ENCODE results near the gene SPOCD1.

The SPOCD1 gene

GRCh38 chr1:31815752-31816500 is at the start of gene SPOCD1:
Gene SPOCD1, minus strand, starts transcription at chr1:31816022. Its CDS starts 689 bp downstream, at chr1:31815333.
- no peak for DNase-seq (ENCODE audit: low read depth, low spot score)

GRCh38 chr1:31862071-31862470 is 46.2 kb upstream of the SPOCD1 start:
- DNase-seq (ENCODE audit: low read depth, low spot score), result no peak

DNA sequence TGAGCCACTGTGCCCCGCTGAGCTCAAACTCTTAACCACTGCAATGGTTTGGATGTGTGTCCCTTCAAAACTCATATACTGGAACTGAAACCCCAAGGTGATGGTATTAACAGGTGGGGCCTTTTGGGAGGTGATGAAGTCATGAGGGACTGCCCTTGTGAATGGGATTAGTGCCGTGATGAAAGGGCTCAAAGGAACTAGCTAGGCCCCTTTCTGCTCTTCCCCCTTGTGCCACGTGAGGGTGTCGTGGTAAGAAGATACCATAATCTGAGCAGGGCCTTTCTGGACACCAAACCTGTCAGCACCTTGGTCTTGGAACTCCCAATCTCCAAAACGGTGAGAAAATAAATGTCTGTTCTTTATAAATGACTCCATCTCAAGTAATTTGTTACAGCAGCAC is 45.5 kb upstream of the SPOCD1 start:
- DNase-seq (ENCODE audit: low read depth, low spot score), result no peak

- no peak for DNase-seq (ENCODE audit: low read depth, low spot score)
These were observed 44.8 kb upstream of the SPOCD1 start for GRCh38 chr1:31860581-31860980.

DNA sequence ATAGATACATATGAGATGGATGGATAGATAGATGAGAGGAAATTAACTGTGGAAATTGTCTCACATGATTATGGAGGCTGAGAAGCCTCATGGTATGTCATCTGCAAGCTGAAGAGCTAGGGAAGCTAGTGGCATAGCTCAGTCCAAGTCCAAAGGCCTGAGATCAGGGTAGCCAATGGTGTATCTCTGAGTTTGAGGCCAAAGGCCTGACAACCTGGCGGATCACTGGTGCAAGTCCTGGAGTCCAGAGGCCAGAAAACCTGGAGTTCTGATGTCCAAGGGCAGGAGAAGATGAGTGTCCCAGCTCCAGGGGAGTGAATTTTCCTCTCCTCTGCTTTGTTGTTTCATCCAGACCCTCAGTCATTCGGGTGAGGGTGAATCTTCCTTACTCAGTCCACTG is 43.9 kb upstream of the SPOCD1 start:
- no peak for DNase-seq (ENCODE audit: low read depth, low spot score)

- no peak for DNase-seq (ENCODE audit: low read depth, low spot score)
These were observed 43.2 kb upstream of the SPOCD1 start for GRCh38 chr1:31859044-31859443.

GRCh38 chr1:31857863-31858262 is 42.0 kb upstream of the SPOCD1 start:
- no peak for DNase-seq (ENCODE audit: low read depth, low spot score)

- no peak for DNase-seq (ENCODE audit: low read depth, low spot score)
These were observed 40.3 kb upstream of the SPOCD1 start for GRCh38 chr1:31856140-31856539.

DNA sequence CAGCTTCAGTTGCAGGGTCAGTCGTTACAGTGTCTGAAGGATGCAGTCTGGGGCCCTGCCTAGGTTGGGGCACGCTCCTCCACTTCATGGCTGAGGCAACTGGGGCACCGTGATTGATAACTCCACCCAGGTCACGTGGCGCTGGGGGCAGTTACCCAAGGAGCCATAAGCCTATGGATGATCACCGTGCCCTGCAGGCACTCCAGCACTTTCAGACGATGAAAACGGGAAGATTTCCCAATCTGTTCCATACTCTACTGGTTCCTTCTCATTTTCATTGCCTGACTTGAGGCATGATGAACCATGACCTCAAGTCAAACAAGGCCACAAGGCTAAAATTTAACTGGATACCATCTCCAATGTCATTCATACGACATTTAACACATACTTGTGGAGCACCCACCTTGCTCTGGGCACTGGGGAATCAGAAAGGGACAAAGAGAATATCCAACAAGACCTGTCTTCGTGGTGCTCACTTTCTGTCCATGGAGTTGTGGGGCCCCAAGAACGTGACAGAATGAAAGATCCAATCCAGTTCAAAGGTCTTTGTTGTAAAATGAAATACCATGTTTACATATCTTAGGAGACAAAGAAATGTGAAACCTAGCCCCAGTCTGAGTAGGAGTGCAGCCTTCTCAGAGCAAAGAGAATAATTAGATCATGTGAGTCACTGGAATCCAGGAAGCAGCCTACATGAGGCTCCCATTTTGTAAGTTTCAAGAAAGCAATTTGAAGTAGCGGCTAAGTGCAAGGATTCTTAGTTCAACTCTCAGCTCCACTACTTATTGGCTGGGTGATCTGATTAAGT is 39.4 kb upstream of the SPOCD1 start:
- no peak for DNase-seq (ENCODE audit: low read depth, low spot score)

DNA sequence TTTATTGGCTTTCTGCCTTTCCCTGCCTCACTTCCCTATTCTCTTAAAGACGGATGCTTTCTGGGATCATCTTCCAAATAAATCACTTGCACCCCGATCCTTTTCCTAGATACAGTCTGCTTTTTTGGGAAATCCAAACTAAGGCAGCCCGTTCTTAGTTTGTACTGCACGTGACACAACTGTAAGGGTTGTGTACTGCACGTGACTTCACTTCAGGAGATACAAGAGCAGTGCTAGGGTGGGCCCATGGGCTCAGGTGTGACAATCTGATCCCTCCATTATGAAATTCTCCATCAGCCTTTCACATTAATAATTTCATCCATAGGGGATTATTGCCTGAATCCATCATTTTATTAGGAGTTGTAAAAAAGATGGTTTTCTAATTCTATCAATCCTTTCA is 33.8 kb upstream of the SPOCD1 start:
- no peak for DNase-seq (ENCODE audit: low read depth, low spot score)

DNA sequence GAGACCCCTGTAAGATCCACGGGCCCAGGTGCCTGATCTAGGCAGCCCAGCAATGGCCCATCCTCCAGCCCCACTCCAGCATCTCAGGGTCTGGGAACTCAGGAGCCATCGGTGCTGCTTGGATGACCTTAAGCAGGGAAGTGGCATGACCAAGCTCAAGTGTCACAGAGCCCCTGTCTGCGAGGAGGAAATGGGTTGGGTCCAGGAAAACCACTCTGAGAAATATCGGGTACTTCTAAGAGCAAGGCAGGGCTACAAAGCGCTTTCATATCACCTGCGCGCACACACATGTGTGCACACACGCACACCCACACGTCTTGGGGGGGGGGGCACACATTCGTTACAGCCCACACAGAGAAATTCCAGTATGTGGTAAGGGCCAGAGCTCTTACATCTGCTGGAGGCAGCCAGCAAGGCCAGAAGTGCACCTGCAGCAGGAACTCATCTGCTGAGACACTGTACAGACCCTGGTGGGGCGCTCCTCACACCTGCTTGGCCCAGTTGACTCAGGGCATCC is 32.6 kb upstream of the SPOCD1 start:
- DNase-seq (ENCODE audit: low read depth, low spot score), result no peak

DNA sequence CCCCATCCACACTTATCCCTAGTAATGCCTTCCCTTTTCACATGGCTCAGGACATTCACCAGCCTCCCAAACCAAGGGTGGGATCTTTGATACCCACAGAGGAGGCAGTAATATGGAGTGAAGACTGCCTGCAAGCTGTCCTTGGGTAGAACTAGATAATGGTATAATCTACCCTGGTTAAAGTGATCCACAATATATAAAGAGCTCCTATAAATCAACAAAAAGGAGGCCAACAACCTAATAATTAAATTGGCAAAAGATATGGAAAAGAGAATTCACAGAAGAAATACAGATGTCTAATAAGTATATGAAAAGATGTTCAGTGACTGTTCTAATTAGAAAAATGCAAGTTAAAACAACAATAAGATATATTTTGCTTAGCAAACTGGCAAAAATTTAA is 30.7 kb upstream of the SPOCD1 start:
- DNase-seq (ENCODE audit: low read depth, low spot score), result no peak

DNA sequence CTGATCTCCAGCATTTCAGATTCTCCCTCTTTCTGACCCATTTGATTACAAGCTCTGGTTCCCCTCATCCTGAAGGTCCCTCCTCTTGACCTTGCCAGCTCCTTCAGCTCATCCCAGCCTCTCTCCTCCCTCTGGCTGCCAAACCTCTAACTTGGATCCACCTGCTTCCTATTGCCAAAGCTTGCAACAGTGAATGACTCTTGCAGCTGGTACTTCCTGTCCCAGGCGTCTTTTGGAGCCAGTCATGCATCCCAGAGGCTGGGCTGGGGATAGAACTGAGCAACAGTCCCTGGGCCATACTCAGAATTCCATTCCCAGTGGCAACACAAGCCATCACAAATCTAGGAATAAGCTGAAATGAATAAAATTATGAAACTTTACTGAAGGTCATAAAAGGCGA is 27.7 kb upstream of the SPOCD1 start:
- no peak for DNase-seq (ENCODE audit: low read depth, low spot score)

GRCh38 chr1:31839662-31840343 is 24.0 kb upstream of the SPOCD1 start:
- DNase-seq (ENCODE audit: low read depth, low spot score), result no peak

DNA sequence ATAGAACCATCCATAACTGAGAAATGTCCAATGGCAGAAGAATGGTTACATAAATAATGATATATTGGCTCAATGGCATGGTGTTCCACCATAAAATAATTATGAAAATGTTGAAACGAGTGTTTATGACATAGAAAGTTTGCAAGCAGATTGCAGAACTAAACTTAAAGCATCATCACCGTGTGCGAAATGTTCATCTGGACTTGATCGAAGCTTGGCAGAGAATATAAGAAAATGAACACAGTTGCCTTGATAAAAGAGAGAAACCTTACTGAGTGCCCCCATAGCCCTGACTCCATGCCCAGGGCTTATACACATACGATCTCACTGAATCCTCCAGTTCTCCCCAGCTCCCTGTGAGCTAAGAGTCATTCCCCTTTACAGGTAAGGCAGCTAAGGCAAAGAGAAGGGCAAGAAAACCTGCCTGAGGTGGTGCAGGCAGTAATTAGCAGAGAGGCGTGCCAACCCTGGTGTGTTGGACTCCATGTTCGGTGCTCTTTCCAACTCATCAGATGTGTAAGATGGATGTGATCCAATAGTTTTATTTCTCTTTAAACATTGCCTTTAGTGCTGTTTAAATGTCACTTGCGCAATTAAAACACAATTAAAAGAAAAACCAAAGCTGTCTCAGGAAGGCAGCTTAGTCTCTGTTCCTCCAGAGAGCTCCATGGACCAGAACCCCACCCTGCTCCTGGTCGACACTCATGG is 21.8 kb upstream of the SPOCD1 start:
- DNase-seq (ENCODE audit: low read depth, low spot score), result no peak

DNA sequence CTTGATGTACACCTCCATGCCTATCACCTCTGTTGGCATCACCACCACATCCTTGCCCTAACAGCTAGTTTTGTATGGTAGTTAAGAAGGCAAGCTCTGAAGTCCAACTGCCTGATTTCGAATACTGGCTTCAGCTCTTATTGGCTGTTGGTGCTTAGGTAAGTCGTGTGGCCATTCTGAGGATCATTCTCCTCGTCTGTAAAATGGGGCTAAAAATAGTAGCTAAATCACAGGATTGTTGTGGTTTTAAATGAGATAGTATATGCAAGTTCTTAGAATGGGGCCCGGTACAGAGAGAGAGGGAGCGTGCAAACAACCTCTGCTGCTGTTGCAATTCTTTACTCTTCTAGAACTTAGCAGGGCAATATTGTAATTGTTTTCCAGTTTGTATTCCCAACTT is 20.8 kb upstream of the SPOCD1 start:
- no peak for DNase-seq (ENCODE audit: low read depth, low spot score)

DNA sequence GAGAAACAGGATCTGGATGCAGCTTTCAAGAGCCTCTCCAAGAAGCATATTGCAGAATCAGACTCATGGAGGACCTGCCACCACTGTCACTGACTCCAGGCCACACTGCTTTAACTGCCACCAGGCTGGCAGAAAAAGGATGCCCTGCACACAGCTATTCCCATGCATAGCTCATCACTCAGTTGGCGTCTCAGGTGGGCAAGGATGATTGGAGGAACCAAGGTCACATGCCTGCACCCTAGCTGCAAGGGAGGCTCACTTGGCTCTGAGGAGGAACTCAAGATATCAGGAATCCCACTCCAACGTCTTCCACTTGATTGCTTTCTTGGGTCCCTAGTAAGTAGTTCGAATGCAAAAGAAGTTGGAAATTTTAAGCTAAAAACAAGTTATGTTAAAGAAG is 19.6 kb upstream of the SPOCD1 start:
- DNase-seq (ENCODE audit: low read depth, low spot score), result no peak

GRCh38 chr1:31834501-31834900 is 18.7 kb upstream of the SPOCD1 start:
- no peak for DNase-seq (ENCODE audit: low read depth, low spot score)

DNA sequence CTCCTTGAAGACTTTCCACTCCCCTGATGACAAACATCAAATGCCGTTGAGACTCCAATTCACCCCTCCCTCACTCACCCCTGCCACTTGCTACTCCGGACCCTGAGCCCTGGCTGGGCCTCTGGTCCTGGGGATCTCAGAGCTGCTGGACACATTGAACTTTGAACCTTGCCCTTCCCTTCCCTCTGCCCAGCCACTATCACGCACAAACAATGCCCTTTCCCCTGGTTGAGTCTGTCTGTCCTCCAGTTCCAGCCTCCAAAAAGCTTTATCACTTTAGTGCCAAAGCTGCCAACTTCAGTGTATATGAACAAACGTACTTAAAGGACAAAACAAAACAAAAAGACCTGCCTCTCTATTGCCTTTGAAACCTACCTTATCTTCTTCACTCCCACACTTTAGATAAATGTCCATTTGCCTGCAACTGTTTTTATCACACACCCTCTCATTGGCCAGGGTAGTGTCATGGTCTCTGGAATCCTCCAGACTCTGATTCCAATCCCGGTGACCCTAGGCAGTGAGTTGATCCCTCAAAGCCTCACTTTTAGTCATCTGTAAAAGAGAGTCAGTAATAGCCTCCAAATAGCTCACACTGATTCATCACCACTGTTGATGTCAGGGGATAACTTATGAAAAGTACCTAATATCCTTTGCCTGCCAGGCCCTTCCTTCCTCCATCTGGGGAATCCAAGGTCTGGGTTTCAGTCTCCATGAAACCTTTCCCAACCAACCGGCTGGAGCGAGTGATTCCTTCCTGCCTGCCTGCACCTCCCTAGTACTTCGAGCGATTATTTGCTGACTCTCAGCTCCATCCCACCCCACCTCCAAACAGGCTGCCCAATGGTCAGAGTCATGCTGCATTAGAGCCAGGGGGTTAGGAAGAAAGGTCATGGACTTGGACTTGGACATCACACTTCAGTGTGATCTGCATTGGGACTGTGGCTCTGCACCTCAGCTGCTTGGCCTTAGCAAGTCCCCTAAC is 15.9 kb upstream of the SPOCD1 start:
- no peak for DNase-seq (ENCODE audit: low read depth, low spot score)

GRCh38 chr1:31830511-31830910 is 14.7 kb upstream of the SPOCD1 start:
- no peak for DNase-seq (ENCODE audit: low read depth, low spot score)
